Measurements from ENCODE around the gene EXOC4. TPM values are rescaled to one million over a fixed set of nuclear protein-coding genes. Genes with fewer than 3 reads are reported as not detected.

Gene EXOC4
- total RNA-seq, 2 donors from 2014 or later = 62.0 to 146 TPM

- Histone ChIP-seq H3K4me3 (no peak overlapping the region), H3K27ac (no peak overlapping the region), H3K9me3 (no peaks in the 10 kb centered on the region), H3K4me1 (no peaks in the 10 kb centered on the region), H3K36me3 (replicated peaks in 1 of 2; ENCODE audit: insufficient read depth in 1 of 2, low read depth in 2 of 2) (no peaks in the 10 kb centered on the region), H3K27me3 (no peaks in the 10 kb centered on the region)
- DNase-seq = no peak
- 72 to 75% methylated on average over 3 of the region's 3 CpGs for WGBS, 2 donors
- intact Hi-C loops (cut with DNase I) = no loop called here
- TF ChIP-seq CTCF (IDR thresholded peaks at IDR 0.05) (no peak), POLR2A (IDR thresholded peaks at IDR 0.05) (no peak)
- no peak for ATAC-seq
These were observed 102.4 kb downstream of the EXOC4 start for GRCh38 chr7:133355325-133355708.

GRCh38 chr7:133355822-133356221 is 102.9 kb downstream of the EXOC4 start:
- Histone ChIP-seq H3K36me3 (replicated peaks in 1 of 2; ENCODE audit: insufficient read depth in 1 of 2, low read depth in 2 of 2) (no peaks in the 10 kb centered on the region), H3K27me3 (no peaks in the 10 kb centered on the region), H3K27ac (no peak overlapping the region), H3K4me1 (no peaks in the 10 kb centered on the region), H3K9me3 (no peaks in the 10 kb centered on the region), H3K4me3 (no peak overlapping the region)
- intact Hi-C loops (cut with DNase I) = no loop called here
- DNase-seq (no peak), ATAC-seq (no peak)
- WGBS, 2 donors = 94 to 100% methylated on average over 3 of the region's 3 CpGs
- TF ChIP-seq POLR2A (IDR thresholded peaks at IDR 0.05) (no peak), CTCF (IDR thresholded peaks at IDR 0.05) (no peak)

- H3K4me1 ChIP-seq = no peaks in the 10 kb centered on the region
- TF ChIP-seq CTCF (IDR thresholded peaks at IDR 0.05) = no peak
- no peaks in the 10 kb centered on the region for H3K27me3 ChIP-seq
- DNase-seq (no peak), ATAC-seq (no peak)
- H3K9me3 ChIP-seq = no peaks in the 10 kb centered on the region
- H3K27ac ChIP-seq = no peak overlapping the region
- intact Hi-C loops (cut with DNase I) = no loop called here
- H3K36me3 ChIP-seq (replicated peaks in 1 of 2; ENCODE audit: insufficient read depth in 1 of 2, low read depth in 2 of 2) = no peaks in the 10 kb centered on the region
- H3K4me3 ChIP-seq = no peak overlapping the region
- 84 to 86% methylated on average over 3 of the region's 3 CpGs for WGBS, 2 donors
These were observed 105.8 kb downstream of the EXOC4 start for GRCh38 chr7:133358708-133359107.

- no peak for TF ChIP-seq CTCF (IDR thresholded peaks at IDR 0.05)
- no peak for TF ChIP-seq POLR2A (IDR thresholded peaks at IDR 0.05)
- ATAC-seq = no peak
- Histone ChIP-seq H3K4me1 (peaks cover 5% of the 10 kb centered on the region), H3K9me3 (no peaks in the 10 kb centered on the region), H3K36me3 (replicated peaks in 1 of 2; ENCODE audit: insufficient read depth in 1 of 2, low read depth in 2 of 2) (no peaks in the 10 kb centered on the region), H3K27ac (no peak overlapping the region), H3K4me3 (no peak overlapping the region), H3K27me3 (no peaks in the 10 kb centered on the region)
- intact Hi-C loops (cut with DNase I) = no loop called here
- no peak for DNase-seq
These were observed 106.6 kb downstream of the EXOC4 start for GRCh38 chr7:133359449-133359848.

- Histone ChIP-seq H3K9me3 (no peaks in the 10 kb centered on the region), H3K27me3 (no peaks in the 10 kb centered on the region), H3K27ac (no peak overlapping the region), H3K36me3 (replicated peaks in 1 of 2; ENCODE audit: insufficient read depth in 1 of 2, low read depth in 2 of 2) (no peaks in the 10 kb centered on the region), H3K4me3 (no peak overlapping the region), H3K4me1 (peaks cover 12% of the 10 kb centered on the region)
- TF ChIP-seq POLR2A (IDR thresholded peaks at IDR 0.05) (no peak), CTCF (IDR thresholded peaks at IDR 0.05) (no peak)
- intact Hi-C loops (cut with DNase I) = no loop called here
- WGBS, 2 donors = 94% methylated on average over 2 of the region's 2 CpGs
- no peak for ATAC-seq
- no peak for DNase-seq
These were observed 107.3 kb downstream of the EXOC4 start for GRCh38 chr7:133360201-133360600.
